Suprapubic skin (tissue), 4 donors: ENCODE measurements around the gene WASHC4. TPM values are rescaled to one million over a fixed set of nuclear protein-coding genes. Genes with fewer than 3 reads are reported as not detected.
A peak's percentile ranks its signal among the peaks of the same experiment; 100 is the strongest.

Experiments used
- DNase-seq, 2 donors: peaks; one replicate each; pipeline ENCODE4 v3.0.0-alpha.2; 2019; ENCODE audit warnings: low spot score in 2 of 2
- H3K27ac ChIP-seq: fragments of 200-600 bp; sonication (generic); one replicate; pipeline ENCODE4 v1.5.1; 2019
- H3K27me3 ChIP-seq: fragments of 200-600 bp; sonication (generic); one replicate; pipeline ENCODE4 v1.5.1; 2019
- H3K36me3 ChIP-seq: fragments of 200-600 bp; sonication (generic); one replicate; pipeline ENCODE4 v1.5.1; 2019
- H3K4me1 ChIP-seq: fragments of 200-600 bp; sonication (generic); one replicate; pipeline ENCODE4 v1.5.1; 2019
- H3K4me3 ChIP-seq: fragments of 200-600 bp; sonication (generic); one replicate; pipeline ENCODE4 v1.5.1; 2019; ENCODE audit warnings: mild to moderate bottlenecking
- H3K9me3 ChIP-seq: fragments of 200-600 bp; sonication (generic); one replicate; pipeline ENCODE4 v1.5.1; 2019
- EP300 ChIP-seq: sonication (generic); formaldehyde crosslinking; IDR thresholded peaks from one replicate; pipeline ENCODE4 v1.6.1; 2017; ENCODE audit warnings: antibody characterized with exemption
- POLR2A ChIP-seq, 2 donors: fragments of 450-650 bp; IDR thresholded peaks; one replicate each; pipeline ENCODE4 v1.6.1; 2017; ENCODE audit warnings: antibody characterized with exemption in 2 of 2, mild to moderate bottlenecking in 2 of 2, moderate library complexity in 2 of 2
- POLR2AphosphoS5 ChIP-seq, 3 donors: sonication (generic); formaldehyde crosslinking; IDR thresholded peaks; one replicate each; pipeline ENCODE4 v1.6.1; 2017; ENCODE audit warnings: antibody characterized with exemption in 3 of 3
- WGBS: methylation state at CpG from one replicate; pipeline ENCODE4 v1.1.5; 2018; 5-methylcytosine and 5-hydroxymethylcytosine counted together
- total RNA-seq, 4 donors: library from RNA; depleted of rRNA; stranded (reverse); fragments of >200 nt; gene quantifications; one replicate each; pipeline ENCODE4 v1.1.0, GENCODE V29; 2016
- TF ChIP-seq, protein P1 (sequence below), 2 donors: fragments of 200-600 bp in 1 of 2; fragments of 450-650 bp in 1 of 2; sonication (generic) in 1 of 2; IDR thresholded peaks; one replicate each; pipeline ENCODE4 v1.5.1; 2016 to 2019; ENCODE audit warnings: antibody characterized with exemption in 2 of 2, mild to moderate bottlenecking in 1 of 2, moderate library complexity in 1 of 2

WASHC4 gene
- total RNA-seq, 4 donors from 2014 or later, result 24.9 to 66.5 (median 30.4) TPM

DNA sequence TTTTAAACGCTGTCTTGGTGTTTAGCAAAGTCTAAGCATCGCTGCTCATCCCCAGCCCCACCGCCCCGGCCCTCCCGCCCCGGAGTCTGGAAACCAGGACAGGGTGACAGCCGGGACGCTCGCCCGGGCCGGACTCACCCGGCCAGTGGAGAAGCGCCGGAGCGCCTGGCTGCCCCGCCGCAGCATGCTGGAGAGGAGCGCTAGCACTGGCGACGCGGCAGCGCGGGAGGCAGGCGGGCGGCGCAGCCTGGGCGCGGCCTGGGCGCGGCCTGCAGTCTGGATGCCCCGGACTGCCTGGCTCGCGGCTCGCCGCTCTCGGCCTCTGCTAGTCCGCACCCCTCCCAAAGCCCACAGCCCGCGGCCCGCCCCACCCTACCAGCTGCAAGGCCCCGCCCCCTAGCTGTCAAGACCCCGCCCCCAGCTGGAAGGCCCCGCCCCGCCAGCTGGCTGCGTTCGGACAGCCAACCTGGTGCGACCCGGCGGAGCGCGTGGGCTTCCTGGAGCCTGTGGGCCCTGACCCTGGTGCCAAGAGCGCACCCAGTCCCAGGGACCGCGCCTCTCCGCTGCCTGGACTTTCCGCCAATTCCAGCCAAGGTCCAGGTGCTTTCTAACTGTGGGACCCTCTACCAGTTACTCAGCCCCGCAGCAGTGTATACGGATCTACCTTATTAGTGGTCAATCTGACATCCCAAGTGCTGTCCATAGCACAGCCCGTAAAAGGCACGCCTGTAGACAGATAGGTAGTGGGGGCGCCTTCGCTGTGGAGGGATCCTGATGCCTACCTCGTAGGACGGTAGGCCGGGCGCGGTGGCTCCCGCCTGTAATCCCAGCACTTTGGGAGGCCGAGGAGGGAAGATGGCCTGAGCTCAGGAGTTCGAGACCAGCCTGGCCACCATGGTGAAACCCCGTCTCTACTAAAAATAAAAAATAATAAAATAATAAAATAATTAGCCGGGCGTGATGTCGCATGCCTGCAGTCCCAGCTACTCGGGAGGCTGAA is 23.0 kb upstream of the WASHC4 start, which contains the start of gene ALDH1L2:
ALDH1L2 (minus strand) TSS at position 208 of the 1,000 bp plus-strand sequence; CDS start at position 186, 22 bp downstream.
- no peaks in the 10 kb centered on the region for H3K36me3 ChIP-seq
- TF ChIP-seq, protein P1, sequence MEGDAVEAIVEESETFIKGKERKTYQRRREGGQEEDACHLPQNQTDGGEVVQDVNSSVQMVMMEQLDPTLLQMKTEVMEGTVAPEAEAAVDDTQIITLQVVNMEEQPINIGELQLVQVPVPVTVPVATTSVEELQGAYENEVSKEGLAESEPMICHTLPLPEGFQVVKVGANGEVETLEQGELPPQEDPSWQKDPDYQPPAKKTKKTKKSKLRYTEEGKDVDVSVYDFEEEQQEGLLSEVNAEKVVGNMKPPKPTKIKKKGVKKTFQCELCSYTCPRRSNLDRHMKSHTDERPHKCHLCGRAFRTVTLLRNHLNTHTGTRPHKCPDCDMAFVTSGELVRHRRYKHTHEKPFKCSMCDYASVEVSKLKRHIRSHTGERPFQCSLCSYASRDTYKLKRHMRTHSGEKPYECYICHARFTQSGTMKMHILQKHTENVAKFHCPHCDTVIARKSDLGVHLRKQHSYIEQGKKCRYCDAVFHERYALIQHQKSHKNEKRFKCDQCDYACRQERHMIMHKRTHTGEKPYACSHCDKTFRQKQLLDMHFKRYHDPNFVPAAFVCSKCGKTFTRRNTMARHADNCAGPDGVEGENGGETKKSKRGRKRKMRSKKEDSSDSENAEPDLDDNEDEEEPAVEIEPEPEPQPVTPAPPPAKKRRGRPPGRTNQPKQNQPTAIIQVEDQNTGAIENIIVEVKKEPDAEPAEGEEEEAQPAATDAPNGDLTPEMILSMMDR (IDR thresholded peaks at IDR 0.05), result no peak
- TF ChIP-seq POLR2AphosphoS5 (IDR thresholded peaks at IDR 0.05), result no peak
- TF ChIP-seq POLR2A (IDR thresholded peaks at IDR 0.05), result no peak
- no peak for TF ChIP-seq EP300
- no peaks in the 10 kb centered on the region for H3K9me3 ChIP-seq
- DNase-seq, result peak; percentile 88 to 89
- 41% methylated on average over 43 of the region's 75 CpGs for WGBS
- H3K27ac ChIP-seq, result peak within 1 kb of the TSS; percentile 47
- peaks cover 20% of the 10 kb centered on the region for H3K4me1 ChIP-seq
- no peaks in the 10 kb centered on the region for H3K27me3 ChIP-seq
- peak within 1 kb of the TSS; percentile 59 for H3K4me3 ChIP-seq

DNA sequence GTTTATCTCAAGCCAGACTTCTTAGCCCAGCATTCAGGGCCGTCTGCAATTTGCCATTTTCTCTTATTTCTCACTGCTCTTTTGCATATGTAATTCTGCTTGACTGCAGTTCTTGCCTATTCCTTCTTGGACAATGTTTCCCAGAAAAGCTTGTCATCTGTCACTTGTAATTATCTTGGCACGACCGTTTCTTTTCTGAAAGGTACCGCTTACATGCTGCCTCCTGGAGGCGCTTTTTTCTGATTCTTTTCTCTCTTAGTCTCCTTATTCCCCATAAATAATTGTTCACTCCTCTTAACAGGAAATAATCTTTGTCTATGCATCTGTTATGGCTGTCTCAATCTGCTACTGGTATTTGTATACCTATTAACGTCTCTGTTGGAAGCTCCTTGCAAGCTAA is 22.0 kb upstream of the WASHC4 start:
- H3K4me3 ChIP-seq, result no peak overlapping the region
- TF ChIP-seq, protein P1 (IDR thresholded peaks at IDR 0.05), result no peak
- TF ChIP-seq EP300 (no peak), POLR2A (IDR thresholded peaks at IDR 0.05) (no peak), POLR2AphosphoS5 (IDR thresholded peaks at IDR 0.05) (no peak)
- WGBS, result 65% methylated on average over 6 of the region's 6 CpGs
- H3K9me3 ChIP-seq, result no peaks in the 10 kb centered on the region
- H3K27me3 ChIP-seq, result no peaks in the 10 kb centered on the region
- H3K27ac ChIP-seq, result no peak overlapping the region
- DNase-seq, result no peak
- peaks cover 20% of the 10 kb centered on the region for H3K4me1 ChIP-seq
- no peaks in the 10 kb centered on the region for H3K36me3 ChIP-seq

DNA sequence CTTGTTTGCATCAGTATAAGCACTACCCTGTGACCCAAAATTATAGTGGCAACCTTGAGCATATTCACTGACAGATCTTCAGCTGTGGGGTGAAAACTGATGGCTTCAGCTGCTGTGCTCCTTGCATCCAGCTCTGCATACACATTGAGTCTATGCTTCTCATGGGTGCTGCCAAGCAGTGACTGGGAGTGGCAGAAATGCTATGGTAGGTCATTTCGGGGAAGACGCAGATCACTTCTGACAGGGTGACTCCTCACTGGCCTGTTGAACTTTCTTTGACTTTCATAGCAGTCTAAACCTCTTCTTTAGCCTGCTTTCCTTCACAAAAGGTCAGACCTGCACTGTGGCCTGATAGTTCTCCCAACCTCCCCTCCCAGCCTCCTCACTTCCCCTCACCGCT is 17.7 kb upstream of the WASHC4 start:
- Histone ChIP-seq H3K36me3 (no peaks in the 10 kb centered on the region), H3K4me3 (no peak overlapping the region), H3K4me1 (no peaks in the 10 kb centered on the region), H3K27me3 (no peaks in the 10 kb centered on the region), H3K27ac (no peak overlapping the region), H3K9me3 (no peaks in the 10 kb centered on the region)
- whole genome bisulfite sequencing, result 84% methylated on average over 3 of the region's 3 CpGs
- TF ChIP-seq, protein P1 (IDR thresholded peaks at IDR 0.05), result no peak
- TF ChIP-seq POLR2A (IDR thresholded peaks at IDR 0.05) (no peak), EP300 (no peak), POLR2AphosphoS5 (IDR thresholded peaks at IDR 0.05) (no peak)
- no peak for DNase-seq

DNA sequence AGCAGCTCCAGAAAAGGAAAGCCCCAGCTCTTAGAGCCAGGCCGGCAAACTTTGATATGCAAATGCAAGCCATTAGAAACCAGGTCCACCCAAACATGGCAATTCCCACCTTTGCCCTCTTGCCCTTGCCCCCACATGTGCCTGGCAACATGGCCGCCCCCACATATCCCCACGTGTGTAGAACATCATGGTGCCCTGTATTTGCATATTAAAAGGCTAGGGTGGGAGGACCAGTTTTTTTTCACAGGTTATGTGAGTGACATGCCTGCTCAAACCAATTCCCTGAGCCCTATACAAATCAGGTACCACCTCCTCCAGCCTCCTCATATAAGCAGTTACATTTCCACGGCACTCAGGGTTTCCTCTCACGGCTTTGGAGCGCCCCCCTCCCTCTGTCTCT is 17.2 kb upstream of the WASHC4 start:
- H3K4me3 ChIP-seq, result no peak overlapping the region
- TF ChIP-seq, protein P1 (IDR thresholded peaks at IDR 0.05), result no peak
- TF ChIP-seq EP300 (no peak), POLR2A (IDR thresholded peaks at IDR 0.05) (no peak), POLR2AphosphoS5 (IDR thresholded peaks at IDR 0.05) (no peak)
- H3K4me1 ChIP-seq, result no peaks in the 10 kb centered on the region
- 79% methylated on average over 6 of the region's 6 CpGs for WGBS
- no peaks in the 10 kb centered on the region for H3K27me3 ChIP-seq
- DNase-seq, result no peak
- H3K27ac ChIP-seq, result no peak overlapping the region
- H3K36me3 ChIP-seq, result no peaks in the 10 kb centered on the region
- peaks cover 3% of the 10 kb centered on the region for H3K9me3 ChIP-seq

DNA sequence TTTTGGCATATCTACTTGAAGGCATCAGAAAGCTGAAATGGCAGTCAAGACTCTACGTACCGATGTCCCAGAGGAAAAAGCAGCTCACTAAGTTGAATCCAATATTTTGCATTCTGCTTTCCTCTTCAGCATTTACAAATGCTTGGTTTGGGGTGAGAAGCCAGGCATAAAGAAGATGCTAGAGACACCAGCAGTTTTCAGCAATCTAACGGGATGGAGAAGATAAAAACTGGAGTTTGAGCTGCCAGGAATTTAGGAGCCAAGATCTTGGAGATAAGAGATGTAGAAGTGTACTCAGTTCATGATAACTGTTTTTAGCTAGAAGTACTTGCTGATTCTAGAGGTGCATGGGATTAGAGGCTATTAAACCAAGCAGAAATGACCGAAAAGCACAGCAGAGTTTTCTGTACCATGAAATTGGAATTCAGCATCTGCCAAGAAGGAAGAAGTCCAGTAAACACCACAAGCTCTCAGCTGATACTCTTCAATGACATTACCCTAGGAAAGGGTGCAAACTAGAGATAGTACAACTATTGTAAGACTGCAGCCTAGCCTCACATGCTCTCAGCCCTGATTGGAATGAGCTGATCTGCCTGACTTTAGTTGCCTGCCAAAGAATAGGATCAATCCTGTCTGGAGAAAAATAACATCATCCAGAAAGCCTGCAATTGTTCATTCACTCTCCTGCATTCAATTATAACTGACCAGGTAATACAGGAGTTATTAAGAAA is 15.9 kb upstream of the WASHC4 start:
- Histone ChIP-seq H3K9me3 (peaks cover 4% of the 10 kb centered on the region), H3K27ac (no peak overlapping the region), H3K36me3 (no peaks in the 10 kb centered on the region), H3K4me3 (peak overlapping the region; percentile 26), H3K4me1 (no peaks in the 10 kb centered on the region), H3K27me3 (no peaks in the 10 kb centered on the region)
- WGBS, result 55% methylated on average over 4 of the region's 4 CpGs
- TF ChIP-seq POLR2AphosphoS5 (IDR thresholded peaks at IDR 0.05), result no peak
- no peak for TF ChIP-seq POLR2A (IDR thresholded peaks at IDR 0.05)
- TF ChIP-seq, protein P1 (IDR thresholded peaks at IDR 0.05), result no peak
- TF ChIP-seq EP300, result no peak
- no peak for DNase-seq
